HTR-8/SVneo (cell line): ENCODE measurements around the gene PLPP2.
"Not testable (repeated sequence)": the region's sequence is repeated elsewhere in the genome, so short reads cannot be mapped to it uniquely, and the experiment has no call there.

Source experiments
- DNase-seq: peaks from one replicate; pipeline ENCODE4 v3.0.0; 2011; ENCODE audit warnings: low spot score, mixed read lengths; ENCODE audit not compliant: insufficient read length
- FAIRE-seq: peaks from 2 replicates; lab custom pipeline; 2011; peaks lifted over from hg19 to GRCh38; lab: Jason Lieb, UNC

Gene PLPP2

DNA sequence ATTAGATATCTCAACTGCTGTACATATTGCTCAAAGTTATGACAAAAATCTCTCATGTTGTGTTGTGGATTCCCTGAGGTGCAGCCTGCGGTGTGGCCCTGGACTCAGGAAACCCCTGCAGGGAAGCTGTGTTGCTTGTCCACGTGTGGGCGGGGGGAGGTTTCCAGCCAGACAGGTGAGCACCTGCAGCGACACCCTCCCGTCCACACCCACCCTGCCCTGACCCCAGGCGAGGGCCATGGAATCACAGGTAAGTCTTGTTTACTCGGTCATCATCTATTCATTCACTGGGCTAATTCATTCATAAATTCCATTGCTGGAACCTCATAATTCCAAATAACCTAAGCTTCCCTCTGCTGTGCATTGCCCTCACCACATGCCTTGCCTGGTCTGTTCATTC lies 14.1 kb downstream of the PLPP2 start:
- FAIRE-seq = no peak

GRCh38 chr19:275958-276646 lies 15.1 kb downstream of the PLPP2 start:
- FAIRE-seq = no peak

More for the DNA sequence above, 14.1 kb downstream of the PLPP2 start:
- DNase-seq = no peak

DNA sequence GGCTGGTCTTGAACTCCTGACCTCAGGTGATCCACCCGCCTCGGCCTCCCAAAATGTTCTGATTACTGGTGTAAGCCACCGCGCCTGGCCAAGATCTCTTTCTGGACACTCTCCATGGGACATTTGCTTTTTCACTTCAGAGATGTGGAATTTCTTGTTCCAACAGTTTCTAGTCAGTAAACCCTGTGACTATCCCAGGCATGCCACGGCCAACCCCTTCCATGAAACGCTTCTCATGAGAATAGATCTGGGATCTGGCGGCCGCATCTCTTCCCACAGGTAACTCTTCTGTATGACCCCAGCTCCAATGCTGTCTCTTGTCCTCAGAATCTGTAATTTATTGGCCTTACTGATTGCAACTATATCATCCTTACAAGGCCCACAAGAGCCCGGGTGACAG lies 16.2 kb downstream of the PLPP2 start:
- no peak for FAIRE-seq
- DNase-seq = no peak

More at GRCh38 chr19:275958-276646, 15.1 kb downstream of the PLPP2 start:
- no peak for DNase-seq

DNA sequence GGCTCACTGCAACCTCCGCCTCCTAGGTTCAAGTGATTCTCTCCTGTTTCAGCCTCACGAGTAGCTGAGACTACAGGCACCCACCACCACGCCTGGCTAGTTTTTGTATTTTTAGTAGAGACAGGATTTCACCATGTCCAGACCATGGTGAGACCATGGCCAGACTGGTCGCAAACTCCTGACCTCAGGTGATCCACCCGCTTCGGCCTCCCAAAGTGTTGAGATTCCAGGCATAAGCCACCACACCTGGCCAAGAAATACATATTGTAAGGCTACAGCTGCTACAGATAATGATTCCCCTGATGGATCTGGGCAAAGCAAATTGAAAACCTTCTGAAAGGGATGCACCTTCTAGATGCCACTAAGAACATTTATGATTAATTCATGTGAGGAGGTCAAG lies 17.8 kb downstream of the PLPP2 start:
- FAIRE-seq (no peak), DNase-seq (no peak)

DNA sequence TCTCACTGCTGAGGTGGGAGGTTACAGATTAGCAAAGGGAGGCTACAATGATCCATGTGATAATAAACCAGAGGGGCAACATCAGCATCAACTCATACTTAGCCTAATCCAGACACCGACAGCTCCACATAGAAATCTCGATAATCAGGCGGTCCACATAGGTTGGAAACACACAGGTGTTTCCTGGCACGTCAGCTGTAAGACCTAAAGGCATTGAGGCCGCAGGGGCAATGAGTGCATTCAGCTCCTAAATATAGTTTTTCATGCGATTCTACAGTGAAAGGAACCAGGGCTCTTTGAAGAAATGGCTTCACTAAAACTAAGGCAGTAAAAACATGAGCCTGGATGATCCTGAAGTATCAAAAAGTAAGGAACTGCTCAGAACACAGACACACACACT lies 19.3 kb downstream of the PLPP2 start:
- FAIRE-seq (no peak), DNase-seq (no peak)

DNA sequence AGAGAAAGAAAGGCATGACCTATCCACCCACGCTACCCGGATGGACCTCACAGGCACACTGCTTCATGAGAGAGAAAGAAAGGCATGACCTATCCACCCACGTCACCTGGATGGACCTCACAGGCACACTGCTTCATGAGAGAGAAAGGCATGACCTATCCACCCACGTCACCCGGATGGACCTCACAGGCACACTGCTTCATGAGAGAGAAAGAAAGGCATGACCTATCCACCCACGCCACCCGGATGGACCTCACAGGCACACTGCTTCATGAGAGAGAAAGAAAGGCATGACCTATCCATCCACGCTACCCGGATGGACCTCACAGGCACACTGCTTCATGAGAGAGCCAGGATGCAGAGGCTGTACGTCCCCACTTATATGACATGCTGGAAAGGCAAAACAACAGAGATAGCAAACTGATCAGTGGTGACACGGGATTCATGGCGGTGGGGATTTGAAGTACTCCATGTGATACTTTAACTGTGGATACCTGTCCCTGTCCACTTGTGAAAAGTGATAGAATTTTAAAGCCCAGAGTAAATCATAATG lies 20.4 kb downstream of the PLPP2 start:
- FAIRE-seq, DNase-seq: not testable (repeated sequence)

DNA sequence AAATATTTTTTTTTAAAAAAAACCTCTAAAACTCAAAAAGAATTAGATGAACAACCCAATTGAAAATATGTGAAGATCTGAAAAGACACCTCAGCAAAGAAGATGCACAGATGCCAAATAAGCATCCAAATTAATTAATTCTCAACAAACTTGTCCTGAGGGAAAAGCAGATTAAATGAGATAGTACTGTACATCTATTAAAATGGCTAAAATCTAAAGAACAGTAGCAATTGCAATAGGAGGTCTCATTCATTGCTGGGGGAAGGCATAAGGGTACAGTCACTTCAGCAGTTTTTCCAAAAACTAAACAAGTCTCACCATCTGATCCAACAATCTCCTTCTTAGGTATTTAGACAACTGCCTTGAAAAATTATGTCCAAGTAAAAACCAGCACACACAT lies 22.0 kb downstream of the PLPP2 start:
- FAIRE-seq (no peak), DNase-seq (no peak)

- FAIRE-seq (no peak), DNase-seq (no peak)
These were observed 29.1 kb downstream of the PLPP2 start for GRCh38 chr19:262125-262524.

DNA sequence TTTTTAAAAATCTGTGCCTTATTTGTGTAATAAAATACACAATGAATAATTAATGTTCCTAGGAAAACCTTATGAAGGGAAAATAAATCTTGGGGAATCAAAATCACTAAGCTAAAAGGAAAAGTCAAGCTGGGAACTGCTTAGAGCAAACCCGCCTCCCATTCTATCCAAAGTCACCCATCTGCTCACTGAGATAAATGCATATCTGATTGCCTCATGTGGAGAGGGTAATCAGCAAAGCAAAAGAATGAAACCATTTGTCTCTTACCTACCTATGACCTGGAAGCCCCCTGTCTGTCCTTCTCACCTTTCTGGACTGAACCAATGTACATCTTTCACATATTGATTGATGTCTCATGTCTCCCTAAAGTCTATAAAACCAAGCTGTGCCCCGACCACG lies 34.4 kb downstream of the PLPP2 start:
- not testable (repeated sequence) for DNase-seq, FAIRE-seq

DNA sequence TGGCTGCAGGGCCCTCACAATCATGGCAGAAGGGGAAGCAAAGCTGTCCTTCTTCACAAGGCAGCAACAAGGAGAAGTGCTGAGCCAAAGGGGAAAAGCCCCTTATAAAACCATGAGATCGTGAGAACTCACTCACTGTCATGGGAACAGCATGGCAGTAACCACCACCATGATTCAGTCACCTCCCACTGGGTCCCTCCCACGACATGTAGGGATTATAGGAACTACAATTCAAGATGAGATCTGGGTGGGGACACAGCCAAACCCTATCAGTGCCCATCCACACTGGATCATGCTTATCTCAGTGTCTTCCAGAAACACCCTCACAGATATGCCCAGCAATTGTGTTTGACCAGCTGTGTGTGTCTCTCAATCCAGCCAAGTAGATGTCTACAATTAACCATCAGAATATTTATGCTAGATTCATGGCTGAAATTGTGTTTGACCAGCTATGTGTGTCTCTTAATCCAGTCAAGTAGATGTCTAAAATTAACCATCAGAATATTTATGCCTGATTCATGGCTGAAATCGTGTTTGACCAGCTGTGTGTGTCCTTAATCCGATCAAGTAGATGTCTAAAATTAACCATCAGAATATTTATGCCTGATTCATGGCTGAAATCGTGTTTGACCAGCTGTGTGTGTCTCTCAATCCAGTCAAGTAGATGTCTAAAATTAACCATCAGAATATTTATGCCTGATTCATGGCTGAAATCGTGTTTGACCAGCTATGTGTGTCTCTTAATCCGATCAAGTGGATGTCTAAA lies 38.6 kb downstream of the PLPP2 start:
- not testable (repeated sequence) for FAIRE-seq

GRCh38 chr19:246551-246950 lies 44.7 kb downstream of the PLPP2 start:
- DNase-seq (no peak), FAIRE-seq (no peak)

More for the DNA sequence above, 38.6 kb downstream of the PLPP2 start:
- not testable (repeated sequence) for DNase-seq

- FAIRE-seq, DNase-seq: not testable (repeated sequence)
These were observed 45.3 kb downstream of the PLPP2 start for GRCh38 chr19:245900-246299.

GRCh38 chr19:245457-245856 lies 45.7 kb downstream of the PLPP2 start:
- DNase-seq (no peak), FAIRE-seq (no peak)
